HepG2 (cell line): ENCODE results near the gene ARL15. TPM values are rescaled to one million over a fixed set of nuclear protein-coding genes. Genes with fewer than 3 reads are reported as not detected.

ENCODE experiments used
- ATAC-seq: fragments of 200-7000 bp; cut with Tn5 transposase; 3 replicates; pipeline ENCODE4 v1.9.1; 2020; ENCODE audit warnings: mild to moderate bottlenecking, moderate library complexity
- BruUV-seq: library from RNA; stranded (reverse); fragments of 400-500 nt; replicated peaks from 2 replicates; lab custom pipeline; 2021; lab: Mats Ljungman, UMichigan
- CTCF ChIA-PET: fragments of 300-600 bp; formaldehyde crosslinking; extraction: SDS; loops from one replicate; lab custom pipeline; 2021; ENCODE audit warnings: low total read pairs, inconsistent platforms, low intra/inter-chr PET ratio; lab: Yijun Ruan, JAX
- POLR2A ChIA-PET: fragments of 350-600 bp; sonication (Branson Sonifier 250); formaldehyde crosslinking; loops from one replicate; lab custom pipeline; 2020; ENCODE audit warnings: antibody characterized with exemption, inconsistent platforms; lab: Yijun Ruan, JAX
- DNase-seq: peaks from one replicate; pipeline ENCODE4 v3.0.0-alpha.2; 2015; ENCODE audit warnings: low spot score
- FAIRE-seq: peaks from 3 replicates; lab custom pipeline; 2011; peaks lifted over from hg19 to GRCh38; lab: Jason Lieb, UNC
- H2AFZ ChIP-seq: one replicate; pipeline ENCODE4 v1.6.1; 2011; ENCODE audit warnings: low read length, inconsistent platforms
- H3K27ac ChIP-seq: fragments of 300-600 bp; 3 replicates; pipeline ENCODE4 v1.8.0; 2011; ENCODE audit warnings: mixed run types, mild to moderate bottlenecking, mixed read lengths, low read length, inconsistent platforms; ENCODE audit not compliant: insufficient read depth; ENCODE audit errors: extremely low read length
- H3K27me3 ChIP-seq, 2 experiments: fragments of 200-600 bp in 1 of 2; 2 replicates in 1 of 2; 3 replicates in 1 of 2; pipeline versions ENCODE4 v1.6.0 to v1.8.0; 2011; ENCODE audit warnings: low read length in 2 of 2, mild to moderate bottlenecking in 2 of 2, moderate library complexity in 2 of 2, inconsistent platforms in 1 of 2; ENCODE audit not compliant: insufficient read depth in 2 of 2, control insufficient read depth in 1 of 2
- H3K36me3 ChIP-seq, 2 experiments: fragments of 200-600 bp in 1 of 2; replicated peaks in 1 of 2; 2 replicates in 1 of 2; 3 replicates in 1 of 2; pipeline versions ENCODE4 v1.5.1 to v1.8.0; 2011; ENCODE audit warnings: low read length in 2 of 2, inconsistent platforms in 1 of 2; ENCODE audit not compliant: insufficient read depth in 2 of 2, control insufficient read depth in 1 of 2
- H3K4me1 ChIP-seq: 2 replicates; pipeline ENCODE4 v1.5.1; 2012; ENCODE audit warnings: low read length, inconsistent platforms; ENCODE audit not compliant: insufficient read depth
- H3K4me2 ChIP-seq: 2 replicates; pipeline ENCODE4 v1.6.0; 2011; ENCODE audit warnings: low read depth, low read length, inconsistent platforms
- H3K4me3 ChIP-seq, 3 experiments: fragments of 200-600 bp in 1 of 3; sonication (generic), shearing (Covaris generic) in 1 of 3; replicated peaks in 1 of 3; 2 replicates each; pipeline ENCODE4 v1.5.1; 2011 to 2016; ENCODE audit warnings: low read length in 3 of 3, inconsistent platforms in 2 of 3, low read depth in 2 of 3, mild to moderate bottlenecking in 2 of 3, control low read depth in 1 of 3, mixed read lengths in 1 of 3; ENCODE audit not compliant: insufficient read depth in 1 of 3
- H3K79me2 ChIP-seq: one replicate; pipeline ENCODE4 v1.6.1; 2011; ENCODE audit warnings: low read length, inconsistent platforms; ENCODE audit not compliant: insufficient read depth
- H3K9ac ChIP-seq: 2 replicates; pipeline ENCODE4 v1.6.0; 2011; ENCODE audit warnings: mild to moderate bottlenecking, low read depth, low read length, inconsistent platforms; ENCODE audit not compliant: insufficient read depth
- H3K9me3 ChIP-seq: 2 replicates; pipeline ENCODE4 v1.5.1; 2012; ENCODE audit warnings: mild to moderate bottlenecking, low read length
- H4K20me1 ChIP-seq: 2 replicates; pipeline ENCODE4 v1.6.0; 2011; ENCODE audit warnings: inconsistent platforms, mild to moderate bottlenecking, low read length, moderate library complexity; ENCODE audit not compliant: insufficient read depth
- ADNP ChIP-seq: sonication (generic); formaldehyde crosslinking; IDR thresholded peaks from 2 replicates; pipeline ENCODE4 v1.4.0; 2020; ENCODE audit warnings: missing genetic modification reagents
- CEBPG ChIP-seq: IDR thresholded peaks from 2 replicates; pipeline ENCODE4 v1.6.1; 2016
- NR2F6 ChIP-seq, 2 experiments: IDR thresholded peaks; 2 replicates each; pipeline ENCODE4 v1.6.1; 2016; ENCODE audit warnings: antibody characterized with exemption in 1 of 2, mild to moderate bottlenecking in 1 of 2
- RARG ChIP-seq: sonication (generic); formaldehyde crosslinking; IDR thresholded peaks from 2 replicates; pipeline ENCODE4 v1.4.0; 2020; ENCODE audit warnings: low read depth, mild to moderate bottlenecking, missing genetic modification reagents
- RELA ChIP-seq: sonication (generic); formaldehyde crosslinking; IDR thresholded peaks from 2 replicates; pipeline ENCODE4 v1.4.0; 2020; ENCODE audit warnings: missing genetic modification reagents
- RXRB ChIP-seq: IDR thresholded peaks from 2 replicates; pipeline ENCODE4 v1.6.1; 2016; ENCODE audit warnings: borderline replicate concordance, missing genetic modification reagents, missing compliant biosample characterization
- XRCC5 ChIP-seq: fragments of 200-400 bp; formaldehyde crosslinking; optimal IDR thresholded peaks from 2 replicates; pipeline ENCODE3; 2017; ENCODE audit warnings: mild to moderate bottlenecking, low read length
- ZBTB1 ChIP-seq: sonication (generic); formaldehyde crosslinking; IDR thresholded peaks from 2 replicates; pipeline ENCODE4 v1.4.0; 2020; ENCODE audit warnings: missing genetic modification reagents, borderline replicate concordance
- ZNF235 ChIP-seq: sonication (generic); formaldehyde crosslinking; IDR thresholded peaks from 2 replicates; pipeline ENCODE4 v1.8.1; 2023; ENCODE audit warnings: mild to moderate bottlenecking, missing genetic modification reagents, borderline replicate concordance
- ZNF616 ChIP-seq: sonication (generic); formaldehyde crosslinking; IDR thresholded peaks from 2 replicates; pipeline ENCODE4 v1.5.0; 2020; ENCODE audit warnings: low read depth, mild to moderate bottlenecking, missing genetic modification reagents
- WGBS: methylation state at CpG from one replicate; pipeline ENCODE4 v1.1.6; 2017; ENCODE audit warnings: low lambda C conversion rate; 5-methylcytosine and 5-hydroxymethylcytosine counted together
- in situ Hi-C: cut with HindIII; loops from 2 replicates; pipeline ENCODE4 v1.10.0; 2017; ENCODE audit warnings: low pct_unique_long_range_greater_than_20kb; ENCODE audit not compliant: extremely low pct_ligation_motif_present
- intact Hi-C: fragments of 100-400 bp; cut with micrococcal nuclease; formaldehyde crosslinking; loops from one replicate; pipeline ENCODE4 v1.10.0; 2022; ENCODE audit not compliant: unreplicated experiment
- polyA plus RNA-seq, 8 experiments: library from polyadenylated mRNA; depleted of rRNA in 3 of 8; stranded (reverse) in 7 of 8; unstranded in 1 of 8; fragments of >200 nt; fragmentation: Illumina TruSeq in 4 of 8; extraction: Trizol in 4 of 8; gene quantifications; 2 replicates each; pipeline versions ENCODE4 v1.2.1 to v1.2.3, GENCODE V29; 2011 to 2016; ENCODE audit warnings: low read depth in 4 of 8, missing spikeins in 1 of 8, mixed read lengths in 1 of 8; ENCODE audit not compliant: insufficient read depth in 1 of 8
- total RNA-seq, 5 experiments: library from RNA; depleted of rRNA; stranded (reverse); fragments of >200 nt; fragmentation: Illumina TruSeq; extraction: Trizol; gene quantifications; 2 replicates each; pipeline ENCODE4 v1.2.3, GENCODE V29; 2016; ENCODE audit warnings: low read depth in 1 of 5
- TF ChIP-seq, protein P1 (sequence below): sonication (generic); formaldehyde crosslinking; IDR thresholded peaks from 2 replicates; pipeline ENCODE4 v1.8.1; 2023; ENCODE audit warnings: mild to moderate bottlenecking, missing genetic modification reagents
- TF ChIP-seq, protein P2 (sequence below): sonication (generic); formaldehyde crosslinking; IDR thresholded peaks from 2 replicates; pipeline ENCODE4 v1.4.0; 2020; ENCODE audit warnings: missing genetic modification reagents, borderline replicate concordance
- TF ChIP-seq, protein P3 (sequence below): sonication (generic); formaldehyde crosslinking; IDR thresholded peaks from 2 replicates; pipeline ENCODE4 v1.4.0; 2020; ENCODE audit warnings: low read depth, missing genetic modification reagents
- TF ChIP-seq, protein P4 (sequence below): sonication (generic); formaldehyde crosslinking; IDR thresholded peaks from 2 replicates; pipeline ENCODE4 v1.4.0; 2020; ENCODE audit warnings: missing genetic modification reagents
- TF ChIP-seq, protein P5 (sequence below): IDR thresholded peaks from 2 replicates; pipeline ENCODE4 v1.6.1; 2016; ENCODE audit warnings: missing biosample characterization, missing genetic modification reagents, low read depth
- TF ChIP-seq, protein P6 (sequence below): sonication (generic); formaldehyde crosslinking; conservative IDR thresholded peaks from 2 replicates; pipeline ENCODE4 v1.8.1; 2023; ENCODE audit warnings: missing genetic modification reagents

ARL15 gene
- total and polyA plus RNA-seq, 2 of the 13 experiments (the other 11 are each of a cell fraction or from before 2014, with no cell fraction given) = 2.5 to 7.7 TPM

DNA sequence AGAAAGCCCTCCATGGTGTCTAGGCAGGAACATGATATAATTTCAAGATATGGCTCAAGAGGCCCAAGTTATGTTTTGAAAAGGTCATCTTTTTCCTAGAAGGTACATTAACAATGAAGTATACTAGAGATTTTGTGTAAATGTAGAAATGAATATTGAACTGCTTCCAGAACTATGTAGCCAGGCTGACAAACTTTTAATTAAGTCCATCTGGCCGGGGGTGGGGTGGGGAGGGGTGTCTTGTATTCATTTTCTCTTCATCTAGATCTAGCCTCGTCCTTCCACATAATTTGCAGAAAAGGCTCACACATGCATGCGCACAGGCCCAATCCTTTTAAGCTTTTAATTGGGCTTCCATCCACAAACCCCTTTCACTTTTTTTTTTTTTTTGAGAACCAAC lies 323.3 kb downstream of the ARL15 start:
- Histone ChIP-seq H4K20me1 (no peaks in the 10 kb centered on the region), H3K4me3 (no peak overlapping the region), H3K79me2 (no peaks in the 10 kb centered on the region), H3K36me3 (no peaks in the 10 kb centered on the region), H3K4me2 (no peak overlapping the region), H3K27ac (no peak overlapping the region), H3K4me1 (peaks cover 11% of the 10 kb centered on the region), H3K9me3 (no peaks in the 10 kb centered on the region), H3K9ac (no peak overlapping the region), H2AFZ (no peak overlapping the region), H3K27me3 (no peaks in the 10 kb centered on the region)
- no TSS peak for BruUV-seq
- CTCF ChIA-PET = no interaction called here
- in situ Hi-C loops (no loop called here), intact Hi-C loops (no loop called here)
- no peak for FAIRE-seq
- POLR2A ChIA-PET = no interaction called here
- 47% methylated on average over 3 of the region's 3 CpGs for WGBS
- DNase-seq = no peak
- ATAC-seq = no peak
- TF ChIP-seq RXRB (CRISPR knock-in tag) (no peak), ZNF616 (CRISPR knock-in tag) (no peak), RARG (CRISPR knock-in tag) (no peak), ZBTB1 (CRISPR knock-in tag) (no peak), ZNF235 (CRISPR knock-in tag) (no peak), XRCC5 (no peak), ADNP (CRISPR knock-in tag) (no peak), RELA (no peak), NR2F6 (IDR thresholded peaks at IDR 0.05) (no peak), NR2F6 (CRISPR knock-in tag; IDR thresholded peaks at IDR 0.05) (no peak), CEBPG (CRISPR knock-in tag) (no peak)
- TF ChIP-seq, protein P1, sequence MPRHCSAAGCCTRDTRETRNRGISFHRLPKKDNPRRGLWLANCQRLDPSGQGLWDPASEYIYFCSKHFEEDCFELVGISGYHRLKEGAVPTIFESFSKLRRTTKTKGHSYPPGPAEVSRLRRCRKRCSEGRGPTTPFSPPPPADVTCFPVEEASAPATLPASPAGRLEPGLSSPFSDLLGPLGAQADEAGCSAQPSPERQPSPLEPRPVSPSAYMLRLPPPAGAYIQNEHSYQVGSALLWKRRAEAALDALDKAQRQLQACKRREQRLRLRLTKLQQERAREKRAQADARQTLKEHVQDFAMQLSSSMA = no peak
- TF ChIP-seq, protein P2, sequence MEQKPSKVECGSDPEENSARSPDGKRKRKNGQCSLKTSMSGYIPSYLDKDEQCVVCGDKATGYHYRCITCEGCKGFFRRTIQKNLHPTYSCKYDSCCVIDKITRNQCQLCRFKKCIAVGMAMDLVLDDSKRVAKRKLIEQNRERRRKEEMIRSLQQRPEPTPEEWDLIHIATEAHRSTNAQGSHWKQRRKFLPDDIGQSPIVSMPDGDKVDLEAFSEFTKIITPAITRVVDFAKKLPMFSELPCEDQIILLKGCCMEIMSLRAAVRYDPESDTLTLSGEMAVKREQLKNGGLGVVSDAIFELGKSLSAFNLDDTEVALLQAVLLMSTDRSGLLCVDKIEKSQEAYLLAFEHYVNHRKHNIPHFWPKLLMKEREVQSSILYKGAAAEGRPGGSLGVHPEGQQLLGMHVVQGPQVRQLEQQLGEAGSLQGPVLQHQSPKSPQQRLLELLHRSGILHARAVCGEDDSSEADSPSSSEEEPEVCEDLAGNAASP (CRISPR knock-in tag) = no peak
- TF ChIP-seq, protein P3, sequence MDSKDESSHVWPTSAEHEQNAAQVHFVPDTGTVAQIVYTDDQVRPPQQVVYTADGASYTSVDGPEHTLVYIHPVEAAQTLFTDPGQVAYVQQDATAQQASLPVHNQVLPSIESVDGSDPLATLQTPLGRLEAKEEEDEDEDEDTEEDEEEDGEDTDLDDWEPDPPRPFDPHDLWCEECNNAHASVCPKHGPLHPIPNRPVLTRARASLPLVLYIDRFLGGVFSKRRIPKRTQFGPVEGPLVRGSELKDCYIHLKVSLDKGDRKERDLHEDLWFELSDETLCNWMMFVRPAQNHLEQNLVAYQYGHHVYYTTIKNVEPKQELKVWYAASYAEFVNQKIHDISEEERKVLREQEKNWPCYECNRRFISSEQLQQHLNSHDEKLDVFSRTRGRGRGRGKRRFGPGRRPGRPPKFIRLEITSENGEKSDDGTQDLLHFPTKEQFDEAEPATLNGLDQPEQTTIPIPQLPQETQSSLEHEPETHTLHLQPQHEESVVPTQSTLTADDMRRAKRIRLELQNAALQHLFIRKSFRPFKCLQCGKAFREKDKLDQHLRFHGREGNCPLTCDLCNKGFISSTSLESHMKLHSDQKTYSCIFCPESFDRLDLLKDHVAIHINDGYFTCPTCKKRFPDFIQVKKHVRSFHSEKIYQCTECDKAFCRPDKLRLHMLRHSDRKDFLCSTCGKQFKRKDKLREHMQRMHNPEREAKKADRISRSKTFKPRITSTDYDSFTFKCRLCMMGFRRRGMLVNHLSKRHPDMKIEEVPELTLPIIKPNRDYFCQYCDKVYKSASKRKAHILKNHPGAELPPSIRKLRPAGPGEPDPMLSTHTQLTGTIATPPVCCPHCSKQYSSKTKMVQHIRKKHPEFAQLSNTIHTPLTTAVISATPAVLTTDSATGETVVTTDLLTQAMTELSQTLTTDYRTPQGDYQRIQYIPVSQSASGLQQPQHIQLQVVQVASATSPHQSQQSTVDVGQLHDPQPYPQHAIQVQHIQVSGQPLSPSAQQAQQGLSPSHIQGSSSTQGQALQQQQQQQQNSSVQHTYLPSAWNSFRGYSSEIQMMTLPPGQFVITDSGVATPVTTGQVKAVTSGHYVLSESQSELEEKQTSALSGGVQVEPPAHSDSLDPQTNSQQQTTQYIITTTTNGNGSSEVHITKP (CRISPR knock-in tag) = no peak
- TF ChIP-seq, protein P4, sequence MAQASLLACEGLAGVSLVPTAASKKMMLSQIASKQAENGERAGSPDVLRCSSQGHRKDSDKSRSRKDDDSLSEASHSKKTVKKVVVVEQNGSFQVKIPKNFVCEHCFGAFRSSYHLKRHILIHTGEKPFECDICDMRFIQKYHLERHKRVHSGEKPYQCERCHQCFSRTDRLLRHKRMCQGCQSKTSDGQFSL (CRISPR knock-in tag) = no peak
- TF ChIP-seq, protein P5, sequence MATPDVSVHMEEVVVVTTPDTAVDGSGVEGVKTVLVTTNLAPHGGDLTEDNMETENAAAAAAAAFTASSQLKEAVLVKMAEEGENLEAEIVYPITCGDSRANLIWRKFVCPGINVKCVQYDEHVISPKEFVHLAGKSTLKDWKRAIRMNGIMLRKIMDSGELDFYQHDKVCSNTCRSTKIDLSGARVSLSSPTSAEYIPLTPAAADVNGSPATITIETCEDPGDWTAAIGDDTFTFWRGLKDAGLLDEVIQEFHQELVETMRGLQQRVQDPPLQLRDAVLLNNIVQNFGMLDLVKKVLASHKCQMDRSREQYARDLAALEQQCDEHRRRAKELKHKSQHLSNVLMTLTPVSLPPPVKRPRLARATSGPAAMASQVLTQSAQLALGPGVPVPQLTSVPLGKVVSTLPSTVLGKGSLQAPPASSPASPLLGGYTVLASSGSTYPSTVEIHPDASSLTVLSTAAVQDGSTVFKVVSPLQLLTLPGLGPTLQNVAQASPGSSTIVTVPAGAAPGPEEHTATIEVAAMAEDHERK (CRISPR knock-in tag) = no peak
- TF ChIP-seq, protein P6, sequence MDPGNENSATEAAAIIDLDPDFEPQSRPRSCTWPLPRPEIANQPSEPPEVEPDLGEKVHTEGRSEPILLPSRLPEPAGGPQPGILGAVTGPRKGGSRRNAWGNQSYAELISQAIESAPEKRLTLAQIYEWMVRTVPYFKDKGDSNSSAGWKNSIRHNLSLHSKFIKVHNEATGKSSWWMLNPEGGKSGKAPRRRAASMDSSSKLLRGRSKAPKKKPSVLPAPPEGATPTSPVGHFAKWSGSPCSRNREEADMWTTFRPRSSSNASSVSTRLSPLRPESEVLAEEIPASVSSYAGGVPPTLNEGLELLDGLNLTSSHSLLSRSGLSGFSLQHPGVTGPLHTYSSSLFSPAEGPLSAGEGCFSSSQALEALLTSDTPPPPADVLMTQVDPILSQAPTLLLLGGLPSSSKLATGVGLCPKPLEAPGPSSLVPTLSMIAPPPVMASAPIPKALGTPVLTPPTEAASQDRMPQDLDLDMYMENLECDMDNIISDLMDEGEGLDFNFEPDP (CRISPR knock-in tag) = no peak
